Fibroblast of skin of abdomen (primary cell): ENCODE results near the gene CCDC93.
"Not testable (repeated sequence)": the region's sequence is repeated elsewhere in the genome, so short reads cannot be mapped to it uniquely, and the experiment has no call there.

Source experiments
- DNase-seq: peaks from one replicate; pipeline ENCODE4 v3.0.0-alpha.2; 2013

The CCDC93 gene

GRCh38 chr2:117956036-117956796 is 57.7 kb downstream of the CCDC93 start:
- no peak for DNase-seq

DNA sequence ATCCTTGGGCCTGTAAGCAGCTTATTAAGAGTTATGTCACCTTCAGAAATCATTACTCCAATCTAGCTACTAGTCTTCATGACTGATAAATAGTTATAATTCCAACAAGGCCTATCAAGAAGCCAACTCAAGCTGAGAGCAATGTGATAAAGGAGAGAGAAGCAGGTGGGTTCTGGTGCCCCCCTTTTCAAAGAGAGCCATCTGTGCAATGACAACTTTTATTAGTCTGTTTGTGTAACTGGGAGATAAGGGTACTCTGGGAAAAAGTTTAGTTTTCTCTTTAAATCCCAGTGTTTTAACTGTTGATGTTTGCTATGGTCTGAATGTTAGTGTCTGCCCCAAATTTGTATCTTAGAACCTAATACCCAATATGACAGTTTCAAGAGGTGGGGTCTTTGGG is 60.6 kb downstream of the CCDC93 start:
- no peak for DNase-seq

GRCh38 chr2:117952701-117953100 is 61.2 kb downstream of the CCDC93 start:
- DNase-seq = no peak

DNA sequence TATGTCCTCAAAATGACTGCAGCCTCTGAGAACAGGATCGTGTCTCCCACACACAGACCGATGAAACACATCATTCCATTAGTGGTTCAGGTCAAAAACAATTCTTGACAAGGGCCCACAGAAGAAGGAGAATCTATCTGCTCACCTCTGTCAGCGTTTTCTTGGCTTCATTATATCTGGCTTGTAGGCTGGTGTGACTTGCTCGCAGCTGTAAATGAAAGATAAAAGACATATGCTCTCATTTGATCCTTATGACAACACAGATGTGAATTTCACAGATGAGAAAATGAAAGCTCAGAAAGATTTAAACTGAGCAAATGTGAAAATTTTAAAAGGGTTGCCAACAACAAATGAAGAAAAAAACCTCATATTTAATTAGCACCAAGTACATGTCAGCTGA is 61.6 kb downstream of the CCDC93 start:
- no peak for DNase-seq

DNA sequence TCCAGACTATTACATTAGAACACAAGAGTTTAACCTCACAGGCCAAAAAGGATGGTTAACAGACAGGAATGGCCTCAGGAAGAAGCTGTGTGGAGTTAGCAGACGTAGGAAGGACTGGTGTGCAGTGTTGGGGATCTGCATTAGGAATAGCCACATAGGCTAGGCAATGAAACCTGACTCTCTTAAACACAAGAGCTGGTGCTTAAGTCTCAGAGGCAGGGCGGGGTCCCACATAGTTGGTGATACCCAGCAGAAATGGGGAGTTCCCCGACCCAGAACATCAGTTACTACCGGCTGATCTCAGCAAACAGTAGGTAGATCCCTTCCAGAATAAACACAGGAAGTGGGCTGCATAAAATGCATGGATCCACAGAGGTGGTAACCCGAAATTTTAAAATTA is 64.1 kb downstream of the CCDC93 start:
- no peak for DNase-seq

DNA sequence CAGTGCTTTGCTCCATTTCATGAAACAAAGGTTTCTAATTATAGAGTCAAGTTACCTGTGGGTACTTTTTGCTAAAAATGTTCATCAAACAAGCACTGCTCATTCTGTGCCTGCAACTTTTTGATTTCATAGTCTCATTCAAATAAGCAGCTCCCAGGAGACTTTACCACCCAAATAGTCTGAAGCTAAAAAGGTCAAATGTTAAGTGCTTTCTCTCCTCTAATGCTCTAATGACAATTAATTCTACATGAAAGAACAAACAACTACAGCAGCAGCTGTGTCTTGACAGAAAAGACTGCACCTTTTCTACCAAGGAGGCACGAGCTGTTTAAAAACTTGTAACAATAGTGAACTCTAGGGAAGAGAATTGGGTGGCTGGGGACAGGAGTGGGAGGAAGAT is 65.3 kb downstream of the CCDC93 start:
- no peak for DNase-seq

GRCh38 chr2:117945296-117945695 is 68.6 kb downstream of the CCDC93 start:
- no peak for DNase-seq

DNA sequence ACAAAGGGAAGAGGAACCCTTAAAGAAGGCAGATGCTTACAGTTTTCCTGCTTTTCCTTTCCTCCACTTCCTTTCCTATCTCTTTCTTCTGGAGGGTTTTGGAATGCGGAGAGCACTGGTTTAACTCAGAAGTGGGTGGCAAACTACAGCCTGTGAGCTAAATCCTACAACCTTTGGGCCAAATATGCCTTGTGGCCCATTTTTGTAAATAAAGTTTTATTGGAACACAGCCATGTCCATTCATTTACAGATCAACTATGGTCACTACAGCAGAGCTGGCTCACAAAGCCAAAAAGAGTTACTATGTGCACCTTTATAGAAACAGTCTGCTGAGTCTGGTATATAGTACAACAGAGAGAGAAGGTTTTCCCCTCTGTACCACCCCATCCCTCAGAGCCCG is 69.1 kb downstream of the CCDC93 start:
- no peak for DNase-seq

- DNase-seq = peak; percentile 79
These were observed 70.7 kb downstream of the CCDC93 start for GRCh38 chr2:117943013-117943672.

GRCh38 chr2:117942551-117942950 is 71.3 kb downstream of the CCDC93 start:
- DNase-seq = peak; percentile 28

DNA sequence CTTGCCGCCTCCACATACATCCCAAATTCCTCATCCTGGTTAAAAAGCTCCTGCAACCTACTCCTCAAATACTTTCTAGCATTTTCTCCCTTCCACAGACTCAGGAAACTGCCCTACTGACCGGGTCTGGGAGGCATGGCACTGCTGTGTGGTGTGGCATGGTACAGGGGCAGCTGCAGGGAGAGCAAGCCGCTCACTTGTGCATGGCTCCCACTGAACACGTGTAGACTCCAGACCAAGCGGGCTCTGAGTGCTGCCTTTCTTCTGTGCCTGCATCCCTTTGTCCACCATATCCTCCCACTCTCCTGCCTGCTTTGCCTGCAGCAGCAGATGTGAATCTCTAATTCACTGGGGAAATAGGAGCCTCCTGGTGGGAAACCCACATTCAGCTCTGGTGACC is 72.2 kb downstream of the CCDC93 start:
- no peak for DNase-seq

GRCh38 chr2:117940436-117940835 is 73.4 kb downstream of the CCDC93 start:
- no peak for DNase-seq

DNA sequence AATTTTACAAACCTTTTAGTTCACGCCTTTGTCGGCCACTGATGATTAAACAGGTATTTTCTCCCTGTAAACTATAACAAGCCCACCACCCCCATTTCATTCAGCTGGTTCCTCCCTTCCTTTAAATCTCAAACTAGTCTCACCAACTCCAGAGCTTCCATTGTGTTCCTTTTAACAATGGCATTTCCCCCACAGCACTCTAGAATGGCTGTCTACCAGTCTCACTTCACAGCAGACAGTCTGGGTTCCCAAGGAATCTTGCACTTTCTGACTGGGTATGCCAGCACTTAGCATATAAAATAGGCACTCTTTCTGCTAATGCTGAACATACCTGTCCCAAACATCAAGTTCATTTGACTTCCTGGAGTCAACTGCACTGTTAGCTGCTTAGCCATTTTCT is 75.3 kb downstream of the CCDC93 start:
- no peak for DNase-seq

GRCh38 chr2:117936871-117937428 is 76.9 kb downstream of the CCDC93 start:
- peak; percentile 24 for DNase-seq

DNA sequence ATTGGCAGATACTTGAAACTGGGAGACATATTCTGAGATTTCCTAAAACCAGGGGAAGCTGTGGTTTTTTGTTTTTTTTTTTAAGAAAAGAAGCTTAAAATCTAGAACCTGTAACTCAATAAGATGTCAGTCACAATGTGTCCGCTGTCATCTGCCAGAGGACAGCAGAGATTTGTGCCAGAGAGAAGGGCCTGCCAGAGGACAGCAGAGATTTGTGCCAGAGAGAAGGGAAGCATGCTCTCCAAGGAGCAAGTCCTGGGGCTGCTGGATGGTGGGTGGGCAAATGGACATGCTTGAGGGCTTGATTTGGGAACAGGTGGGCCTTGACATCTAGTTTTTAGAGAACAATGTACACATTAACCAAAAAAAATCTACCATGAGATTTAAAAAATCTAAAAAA is 77.9 kb downstream of the CCDC93 start:
- DNase-seq = no peak

DNA sequence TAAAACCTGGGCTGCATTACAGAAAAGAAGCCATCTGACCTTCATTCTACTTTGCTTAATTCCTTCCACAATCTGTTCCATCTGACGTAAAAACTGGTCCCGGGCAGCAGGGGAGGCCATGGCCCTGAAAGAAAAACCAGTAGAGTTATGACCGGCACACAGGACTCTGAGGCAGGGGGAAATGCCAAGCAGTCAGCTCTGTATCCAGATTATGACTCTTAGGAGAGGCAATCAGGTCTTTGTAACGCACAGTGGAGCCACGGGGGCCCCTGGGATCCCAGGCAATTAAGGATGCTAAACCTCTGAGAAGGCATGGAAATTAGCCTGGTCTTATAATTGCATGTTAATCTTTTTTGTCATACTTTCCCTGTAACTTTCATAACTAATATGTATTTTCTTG is 78.4 kb downstream of the CCDC93 start:
- DNase-seq = no peak

- no peak for DNase-seq
These were observed 80.0 kb downstream of the CCDC93 start for GRCh38 chr2:117933884-117934354.

DNA sequence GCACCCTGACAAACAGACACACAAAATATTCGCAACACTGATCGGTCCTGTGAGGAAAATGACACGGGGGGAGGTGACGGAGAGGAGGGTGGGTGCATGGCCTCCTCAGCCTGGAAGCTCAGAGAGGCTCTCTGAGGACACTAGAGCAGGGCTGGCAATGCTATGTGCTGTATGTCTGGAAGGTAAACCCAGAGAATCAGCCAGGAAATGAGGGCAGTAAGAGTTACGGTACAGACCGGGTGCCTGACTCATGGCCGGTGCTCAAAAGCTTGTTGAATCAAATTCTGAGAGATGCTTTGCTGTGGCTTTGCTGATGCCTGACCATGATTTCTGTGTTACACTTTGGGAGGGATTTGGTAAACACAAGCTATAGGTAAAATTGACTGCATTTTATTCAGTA is 81.9 kb downstream of the CCDC93 start:
- DNase-seq = no peak

DNA sequence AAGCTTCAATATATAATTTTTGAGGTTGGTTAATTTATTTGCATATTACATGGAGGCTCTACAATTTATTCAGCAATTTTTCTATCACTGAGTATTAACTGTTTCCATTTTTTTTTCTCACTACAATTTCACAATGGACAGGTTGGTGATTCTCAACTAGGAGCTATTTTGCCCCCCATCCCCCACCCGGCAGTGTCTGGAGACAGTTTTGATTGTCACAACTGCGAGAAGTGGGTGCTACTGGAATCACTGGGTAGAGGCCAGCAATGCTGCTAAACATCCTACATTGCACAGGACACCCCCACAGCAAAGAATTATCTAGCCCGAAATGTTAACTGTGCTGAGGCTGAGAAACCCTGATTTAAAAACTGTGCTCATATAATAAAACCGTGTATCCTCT is 82.6 kb downstream of the CCDC93 start:
- no peak for DNase-seq

DNA sequence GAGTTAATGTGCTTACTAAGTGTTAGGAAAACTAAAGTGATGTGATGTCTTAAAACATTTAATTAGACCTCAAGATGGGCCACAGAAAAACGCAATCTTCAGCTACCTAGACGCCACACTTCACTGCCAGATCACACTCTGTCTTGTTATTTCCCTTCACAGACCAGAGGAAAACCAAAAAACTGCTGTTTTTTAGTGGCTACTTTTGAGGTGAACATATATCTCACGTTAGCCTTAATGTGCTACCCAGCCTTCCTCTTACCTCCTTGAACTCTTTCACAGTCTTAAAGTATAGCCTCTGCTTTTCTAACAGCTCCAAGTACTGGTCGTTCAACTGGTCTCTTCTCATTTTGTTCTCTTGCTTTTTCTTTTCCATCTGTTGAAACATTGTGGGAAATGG is 83.1 kb downstream of the CCDC93 start:
- no peak for DNase-seq

GRCh38 chr2:117923471-117923870 is 90.4 kb downstream of the CCDC93 start:
- not testable (repeated sequence) for DNase-seq

DNA sequence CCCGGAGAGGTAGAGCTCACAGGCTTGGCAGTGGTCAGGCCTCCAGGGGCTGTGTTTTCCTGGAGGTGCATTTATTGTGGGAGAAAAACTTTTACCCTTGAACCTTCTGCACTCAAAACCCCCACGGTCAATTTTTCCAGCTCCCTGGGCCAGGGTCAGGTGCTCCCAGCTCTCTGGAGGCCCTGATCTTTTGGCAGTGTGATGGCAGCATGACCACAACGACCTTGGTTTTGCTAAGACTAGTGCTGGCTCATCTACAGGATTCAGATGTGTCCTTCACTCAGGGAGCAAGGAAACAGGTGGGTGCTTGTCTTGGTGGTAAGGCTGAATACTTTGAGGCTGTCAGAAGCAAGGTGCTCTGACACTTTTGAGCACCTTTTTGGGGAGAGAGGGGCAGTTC is 92.3 kb downstream of the CCDC93 start:
- DNase-seq = no peak

DNA sequence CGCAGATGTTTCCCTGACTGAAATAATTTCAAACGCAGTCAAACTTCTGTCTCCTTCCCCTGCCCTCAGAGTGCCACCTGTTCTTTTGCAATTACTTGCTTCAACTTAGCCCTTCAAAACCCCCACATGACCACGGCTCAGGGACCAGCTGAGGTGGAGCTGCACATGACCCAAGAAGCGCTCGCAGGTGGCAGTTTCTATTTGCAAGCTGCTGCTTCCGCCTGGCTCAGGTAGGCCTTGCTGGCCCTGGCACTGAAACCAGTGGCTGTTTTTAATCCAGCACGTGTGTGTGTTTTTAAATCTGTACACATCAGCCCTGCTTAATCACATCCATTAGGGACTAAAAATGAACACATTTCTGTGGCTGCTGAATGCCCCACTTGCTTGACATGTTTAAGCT is 95.3 kb downstream of the CCDC93 start:
- no peak for DNase-seq
